Measurements from ENCODE around the gene FCN3.

The FCN3 gene

DNA sequence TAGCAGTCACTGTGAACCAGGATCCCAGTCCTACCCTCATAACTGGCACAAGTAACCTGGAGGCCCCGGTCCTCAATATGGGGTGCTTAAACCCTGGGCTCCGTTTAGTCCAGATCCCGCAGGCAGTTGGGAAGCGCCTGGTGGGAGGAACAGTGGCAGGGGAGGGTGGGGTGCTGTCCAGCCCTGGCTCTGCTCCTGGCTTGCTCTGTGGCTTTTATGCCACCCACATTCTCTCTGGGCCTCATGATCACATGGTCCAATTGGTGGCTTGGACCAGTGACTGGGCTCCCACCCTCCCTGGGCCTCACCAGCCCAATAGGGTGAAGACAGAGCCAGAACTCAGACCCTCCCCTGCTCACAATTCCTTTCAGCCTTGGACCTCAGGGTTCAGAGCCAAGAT, 5.6 kb upstream of the FCN3 start:
- no peak for DNase-seq (ENCODE audit: low read depth, low spot score)

DNA sequence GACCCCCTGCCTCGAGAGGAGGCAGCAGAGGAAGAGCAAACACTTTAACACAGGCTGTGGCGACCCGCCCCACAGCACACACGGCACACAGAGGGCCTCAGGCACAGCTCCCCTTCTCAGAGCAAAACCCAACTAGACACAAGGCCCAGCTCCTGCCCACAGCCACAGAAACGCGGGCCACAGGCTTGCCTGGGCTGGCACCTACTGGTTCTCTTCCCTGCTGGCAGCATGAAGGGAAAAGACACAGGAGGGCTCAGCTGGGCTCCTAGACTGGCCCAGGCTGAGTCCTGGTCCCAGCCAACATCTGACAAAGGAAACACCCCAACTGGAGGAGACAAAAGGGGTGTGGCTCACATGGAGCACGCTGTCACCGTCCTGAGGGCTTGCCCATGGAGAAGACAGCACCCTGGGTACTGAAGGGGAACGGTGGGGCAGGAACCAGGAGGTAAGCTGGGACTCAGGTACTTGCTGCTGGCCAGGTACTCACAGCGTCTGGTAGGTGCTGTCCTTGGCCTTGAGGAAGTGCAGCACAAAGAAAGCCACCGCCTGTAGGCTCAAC, 5.0 kb upstream of the FCN3 start:
- no peak for DNase-seq (ENCODE audit: low read depth, low spot score)

DNA sequence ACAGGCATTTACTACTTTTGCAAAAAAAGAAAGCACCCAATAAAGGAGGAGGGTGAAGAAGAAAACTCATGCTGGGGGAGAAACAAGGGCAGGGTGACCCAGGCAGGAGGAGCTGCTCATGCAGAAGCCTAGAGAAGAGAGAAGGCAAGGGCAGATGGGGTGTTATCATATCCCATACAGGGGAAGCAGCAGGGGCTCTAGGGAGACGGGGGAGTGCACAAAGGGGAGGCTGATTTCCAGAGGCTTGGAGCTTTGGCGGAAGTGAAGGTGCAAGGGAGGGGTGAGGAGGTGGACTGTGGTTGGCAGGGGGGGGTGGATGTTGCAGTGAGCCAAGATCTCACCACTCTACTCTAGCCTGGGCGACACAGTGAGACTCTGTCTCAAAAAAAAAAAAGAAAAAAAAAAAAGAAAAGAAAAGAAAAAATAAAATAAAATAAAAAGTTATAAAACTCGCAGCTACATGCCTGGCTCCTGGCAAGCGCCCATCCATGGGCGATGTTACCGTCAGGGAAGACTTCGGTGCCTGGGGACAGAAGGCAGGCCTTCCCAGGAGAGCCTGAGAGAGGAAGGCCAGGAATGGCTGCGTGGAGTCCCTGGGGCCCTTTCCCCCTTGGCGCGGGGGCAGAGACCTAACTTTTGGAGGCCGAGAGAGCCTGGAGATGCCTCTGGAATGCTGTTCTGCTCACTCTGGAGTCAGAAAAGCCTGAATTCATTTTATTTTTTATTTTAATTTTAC, 3.3 kb upstream of the FCN3 start:
- DNase-seq (ENCODE audit: low read depth, low spot score), result no peak

DNA sequence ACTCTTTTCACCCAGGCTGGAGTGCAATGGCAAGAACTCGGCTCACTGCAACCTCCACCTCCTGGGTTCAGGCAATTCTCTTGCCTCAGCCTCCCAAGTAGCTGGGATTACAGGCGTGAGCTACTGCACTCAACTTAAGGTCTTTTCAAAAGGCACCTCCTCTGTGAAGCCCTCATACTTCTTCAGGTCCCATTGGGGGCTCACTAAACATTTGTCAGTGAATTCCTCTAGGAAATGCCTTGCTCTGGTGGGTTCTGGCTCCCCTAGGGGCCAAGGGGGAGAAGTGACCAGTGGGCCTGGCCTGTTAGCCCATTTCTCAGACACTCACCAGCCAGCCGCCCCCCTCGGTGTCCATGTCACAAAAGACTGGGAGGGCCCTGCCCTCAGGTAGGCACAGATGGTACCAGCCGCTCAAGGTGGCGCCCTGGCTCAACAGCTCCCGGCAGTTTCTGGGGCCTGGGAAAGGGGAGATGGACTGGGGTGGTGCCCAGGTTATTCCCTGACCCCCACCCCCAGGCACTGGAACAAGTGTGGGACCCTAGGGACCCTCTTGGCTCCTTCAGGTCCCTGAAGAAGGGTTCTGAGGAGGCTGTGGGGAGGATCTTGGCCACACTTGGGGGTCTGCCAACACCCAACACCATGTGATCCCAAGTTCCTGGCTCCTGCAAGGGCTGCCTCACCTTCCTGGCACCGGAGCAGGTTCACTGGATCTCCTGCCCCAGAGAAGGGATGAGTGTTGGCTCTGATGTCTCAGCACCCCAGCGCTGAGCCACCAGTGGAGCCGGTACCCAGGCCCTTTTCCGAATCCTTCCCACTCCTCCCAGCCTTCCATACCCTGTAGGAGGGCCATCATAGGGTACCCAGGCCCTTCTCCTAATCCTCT, 1.6 kb downstream of the FCN3 start:
- DNase-seq (ENCODE audit: low read depth, low spot score), result no peak

DNA sequence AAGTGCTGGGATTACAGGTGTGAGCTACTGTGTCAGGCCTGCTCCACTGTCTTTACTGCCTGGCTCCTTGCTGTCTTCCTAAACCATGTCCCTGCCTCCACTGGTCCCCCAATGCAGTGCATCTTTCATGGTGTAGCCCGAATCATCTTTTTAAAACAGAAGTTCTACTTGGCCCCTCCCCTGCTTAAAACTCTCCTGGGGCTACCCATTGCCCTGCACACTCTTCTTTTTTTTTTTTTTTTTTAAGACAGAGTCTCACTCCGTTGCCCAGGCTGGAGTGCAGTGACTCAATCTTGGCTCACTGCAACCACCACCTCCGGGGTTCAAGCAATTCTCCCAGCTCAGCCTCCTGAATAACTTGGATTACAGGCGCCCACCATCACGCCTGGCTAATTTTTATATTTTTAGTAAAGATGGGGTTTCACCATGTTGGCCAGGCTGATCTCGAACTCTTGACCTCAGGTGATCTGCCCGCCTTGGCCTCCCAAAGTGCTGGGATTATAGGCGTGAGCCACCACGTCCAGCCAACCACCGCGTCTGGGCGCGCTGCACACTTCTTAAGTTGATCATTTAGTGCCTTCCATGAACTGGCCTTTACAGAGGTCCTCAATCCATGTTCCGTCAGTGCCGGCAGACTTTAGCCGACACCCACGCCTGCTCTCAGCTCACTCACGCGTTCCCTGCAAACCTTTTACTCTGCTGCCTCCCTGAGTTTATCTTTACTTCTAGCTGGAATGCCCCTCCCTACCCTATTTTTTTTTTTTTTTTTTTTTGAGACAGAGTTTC, 2.4 kb downstream of the FCN3 start:
- no peak for DNase-seq (ENCODE audit: low read depth, low spot score)

DNA sequence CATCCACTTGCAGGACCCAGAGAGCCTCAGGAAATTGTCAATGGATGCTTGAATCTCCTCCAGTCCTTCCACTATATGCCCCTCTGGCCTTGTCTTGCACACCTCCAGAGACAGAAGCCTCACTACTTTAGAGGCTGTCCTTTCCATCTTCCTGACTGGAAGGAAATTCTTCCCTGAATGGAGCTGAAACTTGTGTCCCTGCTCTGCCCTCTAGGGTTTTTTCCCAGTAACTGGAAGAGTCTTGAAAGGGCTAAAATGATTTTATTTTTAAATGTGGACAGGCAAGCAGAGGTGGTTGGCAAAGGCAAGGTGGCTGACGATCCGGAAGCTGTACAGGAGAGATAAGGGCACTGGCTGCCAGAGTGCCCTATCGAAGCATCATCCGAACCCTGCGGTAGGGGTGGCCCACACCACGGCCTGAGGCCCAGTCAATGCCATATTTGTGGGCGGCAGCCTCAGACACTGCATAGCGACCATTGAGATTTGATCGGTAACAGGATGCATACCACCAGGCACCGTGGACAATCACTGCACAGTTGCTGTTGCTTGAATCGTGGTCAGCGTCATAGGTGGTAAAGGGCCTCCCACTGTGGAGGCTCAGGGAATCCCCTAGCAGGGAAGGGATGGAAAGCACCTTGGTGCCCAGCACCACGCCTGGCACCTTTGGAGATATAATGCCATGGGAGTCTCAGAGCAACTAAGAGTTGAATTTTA, 5.6 kb downstream of the FCN3 start:
- no peak for DNase-seq (ENCODE audit: low read depth, low spot score)

DNA sequence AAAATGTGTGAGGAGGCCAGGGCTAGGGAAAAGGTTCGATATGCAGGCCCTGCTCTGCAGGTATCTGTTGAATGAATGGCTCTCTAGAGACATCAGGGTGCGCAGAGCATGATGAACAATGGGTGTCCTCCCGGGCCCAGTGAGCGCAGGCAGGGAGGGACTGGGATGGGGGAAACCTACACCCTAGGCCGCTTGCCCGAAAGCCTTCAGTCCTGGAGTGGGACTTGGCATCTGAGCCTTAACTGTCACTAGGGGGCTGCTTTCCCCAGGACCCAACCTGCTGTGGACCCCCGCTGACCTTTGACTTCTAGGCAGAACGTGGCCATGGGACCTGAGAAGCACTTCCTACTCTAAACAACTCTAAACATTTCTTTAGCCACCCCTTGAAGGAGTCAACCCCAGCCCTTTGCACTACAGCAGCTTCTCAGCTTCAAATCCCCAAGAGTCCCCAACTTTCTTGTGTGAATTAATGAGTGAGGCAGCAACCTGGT, 7.4 kb downstream of the FCN3 start:
- no peak for DNase-seq (ENCODE audit: low read depth, low spot score)

DNA sequence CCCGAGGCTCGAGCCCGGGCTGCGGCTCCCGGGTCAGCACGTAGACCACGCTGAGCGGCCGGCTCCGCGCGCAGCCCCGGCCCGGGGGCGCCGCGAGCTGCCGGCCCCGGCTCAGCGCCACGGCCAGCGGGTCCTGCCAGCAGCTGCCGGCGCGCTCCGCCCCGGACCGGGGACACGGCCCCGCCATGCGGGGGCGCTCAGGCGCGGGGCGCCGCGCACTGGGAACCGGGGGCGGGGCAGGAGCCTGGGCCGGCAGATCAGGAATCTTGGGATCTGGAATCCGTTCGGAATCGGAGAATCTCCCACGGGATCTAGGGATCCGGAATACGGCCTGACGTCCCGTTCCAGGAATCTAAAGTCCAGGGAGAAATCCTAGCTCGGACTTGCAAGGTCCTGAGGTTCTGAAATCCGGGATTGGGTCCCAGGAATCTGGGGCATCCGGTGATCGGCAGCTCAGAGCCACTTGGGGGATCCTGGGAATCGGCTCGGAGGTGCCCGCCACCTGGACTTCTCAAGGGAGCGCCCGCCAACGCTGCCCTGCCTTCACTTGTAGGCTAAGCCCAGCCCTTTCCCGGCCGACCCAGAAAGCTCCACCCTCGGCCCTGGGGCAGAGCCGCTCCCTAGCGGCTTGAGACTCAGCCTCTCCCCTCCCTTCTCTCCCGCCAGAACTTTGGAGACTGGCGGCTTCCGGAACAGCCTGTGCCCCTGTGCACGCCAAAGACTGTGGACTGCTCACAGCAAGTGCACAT, 8.0 kb downstream of the FCN3 start, which contains the start of gene MAP3K6:
Gene MAP3K6, minus strand, starts transcription at position 551 of the 749 bp plus-strand sequence. Its CDS starts 364 bp downstream, at position 187.
- DNase-seq (ENCODE audit: low read depth, low spot score), result no peak

DNA sequence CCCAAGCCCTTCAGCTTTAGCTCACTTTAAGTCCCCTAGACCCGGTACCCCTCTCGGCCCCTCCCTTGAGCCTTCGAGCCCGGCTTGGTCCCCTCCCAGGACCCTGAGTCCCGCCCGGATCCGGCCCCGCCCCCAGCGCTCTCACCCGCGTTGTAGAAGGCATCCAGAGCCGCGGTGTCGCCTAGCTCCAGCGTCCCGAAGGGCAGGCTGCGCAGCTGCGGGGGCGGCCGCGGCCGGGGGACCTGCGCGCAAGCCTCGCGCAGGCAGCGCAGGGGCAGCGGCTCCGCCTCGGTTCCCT, 8.6 kb downstream of the FCN3 start:
- DNase-seq (ENCODE audit: low read depth, low spot score), result no peak

DNA sequence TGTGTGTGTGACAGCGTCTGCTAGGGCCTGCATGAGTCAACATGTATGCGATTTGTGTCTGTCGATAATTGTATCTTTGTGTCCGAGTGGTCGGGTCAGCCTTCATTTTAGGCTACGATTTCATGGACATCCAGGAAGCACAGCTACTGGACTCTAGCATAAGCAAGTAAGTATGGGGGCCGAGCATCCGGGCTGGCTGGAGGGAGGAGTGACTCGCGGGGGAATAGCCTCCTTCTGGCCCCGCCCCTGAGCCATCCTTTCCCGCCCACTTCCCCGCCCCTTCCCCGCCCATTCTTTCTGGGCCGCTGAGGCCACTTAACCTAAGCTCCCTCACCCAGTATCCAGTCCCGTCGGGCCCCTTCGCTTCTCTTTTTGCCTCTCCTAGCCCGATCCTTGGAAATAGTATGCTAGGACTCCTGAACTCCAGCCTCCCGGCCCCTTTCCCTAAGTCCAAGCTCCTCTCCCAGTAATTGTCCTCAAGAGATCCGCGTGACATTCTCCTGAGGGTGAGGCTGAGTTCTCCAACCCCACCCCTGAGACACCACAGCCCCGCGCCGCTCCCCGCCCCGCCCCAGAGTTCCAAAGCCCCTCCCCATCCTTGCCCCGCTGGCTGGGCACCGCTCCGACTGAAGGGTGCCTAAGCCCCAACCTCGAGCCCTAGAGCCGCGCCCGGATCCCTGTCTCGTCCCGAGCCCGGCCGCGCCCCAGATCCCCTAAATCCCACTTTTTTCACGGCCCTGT, 9.1 kb downstream of the FCN3 start:
- peak; percentile 61 for DNase-seq (ENCODE audit: low read depth, low spot score)

DNA sequence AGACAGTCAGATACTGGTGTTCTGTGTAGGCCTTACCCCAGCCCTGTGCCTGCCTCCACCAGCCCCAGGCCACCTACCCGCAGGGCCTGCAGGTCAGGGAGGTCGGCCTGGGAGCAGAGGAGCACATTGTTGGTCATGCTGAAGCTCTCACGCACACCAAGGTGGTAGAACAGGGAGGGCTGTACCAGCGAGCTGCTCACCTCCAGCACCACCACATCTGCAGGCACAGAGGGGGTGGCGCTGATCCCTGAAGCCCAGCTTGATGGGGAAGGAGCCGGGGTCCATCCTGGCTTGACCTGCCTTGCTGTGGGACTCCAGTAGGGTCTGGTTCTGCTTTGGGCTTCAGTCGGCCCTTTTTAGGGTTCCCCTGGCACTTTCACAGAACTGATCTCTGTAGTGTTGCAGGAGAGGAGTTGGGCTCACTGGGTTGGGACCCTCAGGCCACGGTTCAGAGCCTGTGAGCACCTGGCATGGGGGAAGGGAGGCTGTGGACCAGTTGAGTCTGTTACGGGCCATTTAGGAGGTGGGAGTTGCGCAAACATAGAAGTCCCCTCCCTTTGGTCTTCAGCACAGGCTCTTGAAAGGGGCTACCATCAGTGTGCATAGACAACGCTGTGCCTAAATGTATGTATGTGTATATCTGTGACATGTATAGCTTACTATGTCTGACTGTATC, 9.8 kb downstream of the FCN3 start:
- no peak for DNase-seq (ENCODE audit: low read depth, low spot score)

DNA sequence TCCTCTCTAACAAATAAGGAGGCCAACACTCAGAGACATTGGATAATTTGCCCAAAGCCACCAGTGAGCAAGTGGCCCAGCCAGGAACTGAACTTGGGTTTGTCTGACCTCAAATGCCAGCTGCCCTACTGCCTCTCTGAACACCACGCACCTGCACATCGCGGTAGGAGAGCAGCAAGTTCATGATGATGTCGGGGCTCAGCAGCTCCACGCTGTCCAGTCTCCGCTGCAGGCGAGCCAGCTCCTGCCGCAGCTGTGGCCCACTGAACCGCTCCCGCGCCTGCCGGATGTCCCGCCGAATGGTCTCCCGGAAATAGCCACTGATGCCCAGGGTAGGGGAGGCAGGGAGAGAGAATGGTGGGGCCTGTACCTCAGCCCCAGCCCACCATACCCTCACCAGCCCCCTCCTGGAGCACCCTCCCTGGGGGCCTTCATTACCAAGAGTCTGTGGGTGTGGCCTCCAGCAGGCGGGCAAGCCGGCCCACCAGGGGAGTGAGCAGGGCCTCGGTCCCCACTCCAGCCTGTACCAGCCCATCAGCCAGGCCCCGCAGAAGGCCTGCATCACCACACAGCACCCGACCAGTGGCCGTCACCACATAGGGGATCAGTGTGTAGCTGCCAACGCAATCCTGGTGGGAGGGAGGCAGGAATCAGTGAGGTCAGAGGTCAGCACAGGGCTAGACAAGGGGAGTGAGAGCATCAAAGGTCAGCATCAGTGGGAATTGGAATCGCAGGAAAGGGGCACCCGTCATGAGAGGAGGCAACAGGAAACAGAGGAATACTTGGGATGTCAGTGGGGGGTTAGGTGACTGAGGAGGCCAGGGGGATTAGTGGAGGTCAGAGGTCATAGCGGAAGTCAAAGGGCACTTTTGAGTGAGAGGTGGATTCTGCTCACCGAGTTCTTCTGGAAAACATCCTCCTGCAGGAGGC, 10.6 kb downstream of the FCN3 start:
- no peak for DNase-seq (ENCODE audit: low read depth, low spot score)

DNA sequence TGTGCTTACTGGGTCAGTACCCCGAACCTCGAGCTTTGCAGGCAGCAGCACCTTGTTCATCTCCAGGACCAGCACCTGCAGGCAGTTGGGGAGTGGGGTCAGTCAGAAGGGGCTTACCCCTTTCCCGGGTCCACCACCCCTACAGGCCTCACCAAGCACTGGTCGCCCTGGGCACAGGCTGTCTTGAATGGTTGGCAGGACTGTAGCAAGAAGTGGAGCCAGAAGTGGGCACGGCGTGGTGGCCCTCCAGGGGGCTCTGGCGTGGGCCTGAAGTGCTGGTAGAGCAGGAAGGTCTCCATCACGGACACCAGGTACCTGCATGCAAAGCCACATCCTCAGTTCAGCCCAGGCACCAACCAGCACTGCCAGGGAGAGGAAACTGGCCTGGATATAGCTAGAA, 13.1 kb downstream of the FCN3 start:
- DNase-seq (ENCODE audit: low read depth, low spot score), result no peak

DNA sequence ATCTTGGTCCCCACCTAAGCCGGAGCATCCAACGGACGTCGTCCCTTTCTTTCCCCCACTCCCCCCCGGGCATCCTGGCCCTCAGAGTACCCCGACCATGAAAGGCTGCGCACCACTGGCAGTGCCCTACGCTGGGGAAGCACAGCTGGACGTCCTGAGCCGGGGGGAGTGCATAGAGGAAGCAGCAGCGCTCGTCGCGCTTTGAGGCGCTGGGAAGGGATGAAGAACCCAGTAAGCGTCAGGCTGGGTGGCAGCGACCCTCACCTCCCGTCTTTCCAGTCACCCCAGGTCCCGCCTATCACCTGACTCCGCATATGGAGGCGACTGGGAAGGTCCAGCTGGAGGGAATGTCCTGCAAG, 13.6 kb downstream of the FCN3 start:
- no peak for DNase-seq (ENCODE audit: low read depth, low spot score)

DNA sequence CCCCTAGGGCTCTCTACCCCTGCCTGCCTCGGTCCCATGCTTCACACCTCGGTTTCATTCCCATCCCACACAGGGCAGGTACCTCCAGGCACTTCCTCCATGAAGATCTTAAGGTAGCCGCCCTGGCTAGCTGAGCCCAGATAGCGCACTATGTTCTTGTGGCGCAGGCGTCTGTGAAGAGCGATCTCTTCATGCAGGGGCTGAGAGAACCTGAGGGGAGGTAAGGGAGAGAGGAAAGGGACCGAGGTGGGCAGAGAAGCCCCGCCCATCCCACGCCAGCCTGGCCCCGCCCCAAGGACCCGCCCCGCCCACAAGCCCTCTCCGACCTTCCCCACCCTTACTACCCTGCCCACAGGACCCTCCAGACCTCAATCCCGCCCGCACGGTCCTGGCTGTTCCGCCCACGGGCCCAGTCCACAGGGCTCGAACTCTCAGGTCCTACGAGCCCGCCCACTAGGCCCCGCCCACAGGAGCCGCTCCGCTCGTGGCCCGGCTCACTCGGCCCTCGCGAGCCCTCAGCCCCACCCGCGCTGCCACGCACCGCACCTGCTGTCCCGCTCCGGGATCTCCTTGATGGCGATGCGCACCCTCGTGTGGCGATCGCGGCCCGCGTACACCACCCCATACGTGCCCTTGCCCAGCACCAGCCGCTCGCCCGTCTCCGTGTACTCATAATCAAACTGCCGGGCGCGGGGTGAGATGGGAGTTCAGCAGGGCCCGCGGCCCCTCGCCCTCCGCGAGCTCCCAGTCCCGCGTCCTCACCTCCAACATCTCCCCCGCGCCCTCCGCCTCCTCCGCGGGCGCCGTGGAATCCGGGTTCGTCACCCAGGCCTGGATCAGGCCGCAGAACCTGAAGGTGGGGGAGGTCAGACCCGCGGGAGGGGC, 14.2 kb downstream of the FCN3 start:
- no peak for DNase-seq (ENCODE audit: low read depth, low spot score)

DNA sequence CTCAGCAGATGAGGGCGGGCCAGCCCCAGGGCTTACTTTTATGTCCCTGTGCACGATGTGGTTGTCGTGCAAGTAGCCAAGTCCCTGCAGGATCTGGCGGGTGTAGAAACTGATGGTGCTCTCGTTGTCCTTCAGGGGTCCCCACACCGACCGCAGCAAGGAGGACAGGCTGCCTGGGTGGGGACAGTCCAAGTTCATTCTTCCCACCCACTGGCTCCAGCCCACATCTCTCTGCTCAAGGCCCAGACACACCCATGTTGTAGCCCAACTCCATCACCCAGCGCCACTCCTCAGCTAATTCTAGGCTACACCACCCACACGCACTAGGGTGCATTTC, 14.8 kb downstream of the FCN3 start:
- DNase-seq (ENCODE audit: low read depth, low spot score), result no peak

DNA sequence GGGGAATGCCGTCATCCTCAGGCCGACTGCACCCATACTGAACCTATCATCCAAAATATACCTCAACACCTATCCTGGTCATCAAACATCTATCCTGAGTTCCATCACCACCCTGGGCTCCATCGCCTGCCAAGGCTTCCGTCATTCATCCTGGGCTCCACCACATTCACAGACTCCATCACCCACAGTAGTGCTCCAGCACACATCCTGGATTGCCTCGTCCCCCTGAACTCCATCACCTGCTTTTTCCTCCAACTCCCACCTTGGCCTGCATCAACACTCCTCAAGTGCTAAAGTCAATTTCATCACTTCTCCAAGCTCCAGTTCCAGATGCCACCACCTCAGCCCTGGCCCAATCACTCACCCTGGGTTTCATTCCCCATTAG, 15.7 kb downstream of the FCN3 start:
- no peak for DNase-seq (ENCODE audit: low read depth, low spot score)

Measured in brain pericyte (primary cell).